Tibial artery (tissue), 4 donors: Measurements from ENCODE around the gene PRSS36.

Experiments used
- DNase-seq, 2 donors: peaks; one replicate each; pipeline ENCODE4 v3.0.0-alpha.2; 2019
- H3K27ac ChIP-seq, 2 donors: fragments of 200-600 bp; sonication (generic) in 1 of 2; 1 replicate in 1 of 2; 2 replicates in 1 of 2; pipeline ENCODE4 v1.5.1; 2018 to 2019; ENCODE audit warnings: mild to moderate bottlenecking in 1 of 2
- H3K27me3 ChIP-seq, 2 donors: fragments of 200-600 bp; sonication (generic) in 1 of 2; one replicate each; pipeline versions ENCODE4 v1.5.1 to v1.6.0; 2016 to 2019
- H3K36me3 ChIP-seq, 3 donors: fragments of 200-600 bp; sonication (generic) in 2 of 3; one replicate each; pipeline ENCODE4 v1.5.1; 2016 to 2019; ENCODE audit warnings: mild to moderate bottlenecking in 2 of 3
- H3K4me1 ChIP-seq, 4 donors: fragments of 200-600 bp; sonication (generic) in 2 of 4; 1 replicate in 3 of 4; 2 replicates in 1 of 4; pipeline ENCODE4 v1.5.1; 2016 to 2019
- H3K4me3 ChIP-seq, 2 donors: fragments of 200-600 bp; sonication (generic) in 1 of 2; 1 replicate in 1 of 2; 2 replicates in 1 of 2; pipeline ENCODE4 v1.5.1; 2018 to 2019; ENCODE audit warnings: mild to moderate bottlenecking in 2 of 2
- H3K9me3 ChIP-seq, 3 donors: fragments of 200-600 bp; sonication (generic) in 1 of 3; one replicate each; pipeline ENCODE4 v1.5.1; 2016 to 2019
- CTCF ChIP-seq, 2 experiments: fragments of 200-600 bp in 1 of 2; fragments of 450-650 bp in 1 of 2; IDR thresholded peaks; one replicate each; pipeline ENCODE4 v1.5.1; 2017 to 2019; ENCODE audit warnings: antibody characterized with exemption in 2 of 2, mild to moderate bottlenecking in 1 of 2, moderate library complexity in 1 of 2
- intact Hi-C: fragments of 100-400 bp; cut with DNase I; formaldehyde crosslinking; loops from one replicate; pipeline ENCODE4 v1.15.0; 2023; ENCODE audit warnings: low total_unique reads

The PRSS36 gene

GRCh38 chr16:31136287-31136662 is 13.6 kb downstream of the PRSS36 start:
- no peak for TF ChIP-seq CTCF (IDR thresholded peaks at IDR 0.05)
- Histone ChIP-seq H3K36me3 (peaks cover 5 to 21% (median 6%) of the 10 kb centered on the region in 3 donors), H3K27ac (no peak overlapping the region), H3K27me3 (peaks cover 0 to 14% of the 10 kb centered on the region in 2 donors), H3K4me1 (peaks cover 0 to 34% (median 6%) of the 10 kb centered on the region in 4 donors), H3K9me3 (no peaks in the 10 kb centered on the region), H3K4me3 (no peak overlapping the region)
- no peak for DNase-seq
- intact Hi-C loops = no loop called here

GRCh38 chr16:31135535-31136286 is 14.2 kb downstream of the PRSS36 start, which contains the start of gene PRSS8:
Gene PRSS8 (minus strand): TSS chr16:31135727. CDS start chr16:31135498, 229 bp downstream.
- H3K4me1 ChIP-seq = peaks cover 0 to 28% (median 5%) of the 10 kb centered on the region in 4 donors
- DNase-seq = peak in 1 of 2 donors; percentile 40
- intact Hi-C loops = no loop called here

GRCh38 chr16:31134625-31135534 is 15.0 kb downstream of the PRSS36 start:
- Histone ChIP-seq H3K36me3 (peaks cover 16 to 35% (median 20%) of the 10 kb centered on the region in 3 donors), H3K27ac (no peak overlapping the region), H3K27me3 (peaks cover 0 to 14% of the 10 kb centered on the region in 2 donors), H3K4me3 (no peak overlapping the region), H3K4me1 (peaks cover 0 to 28% (median 5%) of the 10 kb centered on the region in 4 donors), H3K9me3 (no peaks in the 10 kb centered on the region)
- intact Hi-C loops = no loop called here
- DNase-seq = peak in 1 of 2 donors; percentile 50
- no peak for TF ChIP-seq CTCF (IDR thresholded peaks at IDR 0.05)

More at GRCh38 chr16:31135535-31136286, 14.2 kb downstream of the PRSS36 start, which contains the start of gene PRSS8:
- no peak within 1 kb of the TSS for H3K4me3 ChIP-seq
- peaks cover 8 to 27% (median 12%) of the 10 kb centered on the region in 3 donors for H3K36me3 ChIP-seq
- TF ChIP-seq CTCF (IDR thresholded peaks at IDR 0.05) = no peak
- no peak within 1 kb of the TSS for H3K27ac ChIP-seq
- peaks cover 0 to 14% of the 10 kb centered on the region in 2 donors for H3K27me3 ChIP-seq
- H3K9me3 ChIP-seq = no peaks in the 10 kb centered on the region

GRCh38 chr16:31134091-31134571 is 15.7 kb downstream of the PRSS36 start:
- Histone ChIP-seq H3K27me3 (peaks cover 0 to 14% of the 10 kb centered on the region in 2 donors), H3K27ac (no peak overlapping the region)
- no peak for DNase-seq

More at GRCh38 chr16:31134091-31134571, 15.7 kb downstream of the PRSS36 start:
- H3K4me1 ChIP-seq = peaks cover 0 to 34% (median 5%) of the 10 kb centered on the region in 4 donors
- intact Hi-C loops = no loop called here
- no peaks in the 10 kb centered on the region for H3K9me3 ChIP-seq
- TF ChIP-seq CTCF (IDR thresholded peaks at IDR 0.05) = no peak
- peaks cover 22 to 42% (median 23%) of the 10 kb centered on the region in 3 donors for H3K36me3 ChIP-seq
- H3K4me3 ChIP-seq = no peak overlapping the region
